ENCODE data around the gene ABCA2.
"Not testable (repeated sequence)": the region's sequence is repeated elsewhere in the genome, so short reads cannot be mapped to it uniquely, and the experiment has no call there.

ABCA2 gene

GRCh38 chr9:137008312-137008711, 19.7 kb downstream of the ABCA2 start:
- POLR2A ChIA-PET: no interaction called here
- no peak for TF ChIP-seq CTCF (IDR thresholded peaks at IDR 0.05; ENCODE audit: insufficient read depth, low read length, missing control alignments)
- no peak overlapping the region for H3K4me3 ChIP-seq (ENCODE audit: low read depth, low read length)
- CTCF ChIA-PET: interaction anchor here (1.6 kb wide), 1 partner anchor 17 kb away, joined by 4 read pairs; no protein-coding TSS in a partner anchor
- no peak for DNase-seq (ENCODE audit: low read depth, low spot score)

- DNase-seq (ENCODE audit: low read depth, low spot score): no peak
- ChIA-PET POLR2A (no interaction called here), CTCF (interaction anchor here (1.2 kb wide), 1 partner anchor 21 kb away, joined by 3 read pairs; the partner anchor contains the start of gene ABCA2)
- no peak overlapping the region for H3K4me3 ChIP-seq (ENCODE audit: low read depth, low read length)
- no peak for TF ChIP-seq CTCF (IDR thresholded peaks at IDR 0.05; ENCODE audit: insufficient read depth, low read length, missing control alignments)
Measured at GRCh38 chr9:137007816-137008270, 20.2 kb downstream of the ABCA2 start.

DNA sequence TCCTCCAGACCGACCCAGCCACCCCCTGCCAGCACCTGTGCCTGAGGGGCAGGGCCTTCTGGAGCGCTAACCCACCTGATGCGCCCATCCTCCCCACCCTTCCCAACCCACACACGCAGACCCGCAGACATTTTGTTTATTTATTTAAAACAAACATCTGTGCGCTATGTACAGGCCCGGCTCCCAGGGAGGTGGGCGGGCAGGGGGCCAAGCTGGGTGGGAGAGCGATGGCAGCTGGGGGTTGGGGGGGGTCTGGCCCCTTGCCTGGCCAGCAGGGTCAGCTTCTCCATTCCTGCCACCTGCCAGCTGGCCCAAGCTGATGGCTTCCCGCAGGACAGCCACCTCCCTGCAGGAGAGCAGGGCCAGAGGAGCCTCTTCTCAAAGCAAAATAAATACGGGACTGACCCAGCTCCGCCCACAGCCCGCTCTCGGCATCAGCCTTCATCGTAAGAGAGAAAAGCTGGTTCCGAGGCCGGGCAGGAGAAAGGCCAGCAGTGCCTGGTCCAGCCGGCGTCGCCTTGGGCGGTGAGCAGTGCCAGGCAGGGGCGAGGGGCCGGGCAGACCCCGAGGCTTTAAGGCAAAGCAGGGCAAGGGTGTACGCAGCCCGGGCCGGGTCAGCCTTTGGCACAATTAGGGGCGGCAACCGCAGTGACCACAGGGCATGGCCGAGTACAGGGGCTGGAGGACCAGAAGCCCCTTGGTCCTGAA, 20.8 kb downstream of the ABCA2 start:
- ChIA-PET POLR2A (no interaction called here), CTCF (interaction anchor here (1.2 to 1.4 kb wide), 2 partner anchors 8 to 21 kb away, joined by 3 to 4 read pairs; partner anchors contain the start of gene ABCA2)
- no peak for TF ChIP-seq CTCF (IDR thresholded peaks at IDR 0.05; ENCODE audit: insufficient read depth, low read length, missing control alignments)
- DNase-seq (ENCODE audit: low read depth, low spot score): no peak
- H3K4me3 ChIP-seq (ENCODE audit: low read depth, low read length): no peak overlapping the region

DNA sequence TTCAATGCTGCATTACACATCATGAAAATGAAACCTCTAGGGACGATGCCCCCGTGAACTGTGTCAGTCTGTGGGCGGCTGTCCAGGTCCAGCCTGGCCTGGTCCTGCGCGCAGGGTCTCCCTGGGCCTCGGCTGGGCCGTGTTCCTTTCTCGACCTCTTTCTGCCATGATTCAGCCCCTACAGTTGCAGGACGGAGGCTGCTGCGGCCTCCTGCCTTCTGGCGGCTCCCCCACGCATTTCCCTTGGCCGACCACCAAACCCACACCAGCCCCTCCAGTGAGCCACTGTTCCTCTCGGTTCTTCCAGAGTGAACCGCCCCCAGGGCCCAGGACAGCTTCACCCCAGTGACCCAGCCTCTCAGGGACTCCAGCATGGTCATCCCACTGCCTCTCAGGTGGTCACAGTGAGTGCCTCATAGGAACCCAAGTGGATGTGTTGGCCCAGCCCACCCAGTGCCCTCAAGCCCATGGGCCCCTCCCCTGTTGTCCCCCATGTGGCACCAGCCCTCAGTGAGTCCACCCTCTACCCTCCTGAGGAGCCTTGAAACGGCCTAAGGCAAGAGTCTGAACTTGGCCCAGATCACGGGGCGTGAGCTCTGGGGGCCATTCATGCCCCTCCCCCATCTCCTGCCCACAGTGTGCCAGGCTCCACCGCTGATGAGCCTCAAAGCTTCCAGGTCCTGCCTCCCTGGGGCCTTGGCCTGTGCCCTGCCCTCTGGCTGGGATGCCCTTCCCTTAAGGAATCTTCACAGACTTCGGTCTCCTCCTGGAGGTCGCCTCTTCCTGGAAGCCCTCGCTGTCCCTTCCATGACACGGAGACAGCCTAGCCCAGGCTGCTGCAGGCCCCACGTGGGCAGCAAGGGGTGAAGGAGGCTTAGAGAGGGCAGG, 21.7 kb downstream of the ABCA2 start:
- ChIA-PET CTCF (interaction anchor here (1.2 to 1.4 kb wide), 2 partner anchors 9 to 22 kb away, joined by 3 to 4 read pairs; partner anchors contain the start of gene ABCA2), POLR2A (no interaction called here)
- no peak overlapping the region for H3K4me3 ChIP-seq (ENCODE audit: low read depth, low read length)
- no peak for TF ChIP-seq CTCF (IDR thresholded peaks at IDR 0.05; ENCODE audit: insufficient read depth, low read length, missing control alignments)
- DNase-seq (ENCODE audit: low read depth, low spot score): no peak

DNA sequence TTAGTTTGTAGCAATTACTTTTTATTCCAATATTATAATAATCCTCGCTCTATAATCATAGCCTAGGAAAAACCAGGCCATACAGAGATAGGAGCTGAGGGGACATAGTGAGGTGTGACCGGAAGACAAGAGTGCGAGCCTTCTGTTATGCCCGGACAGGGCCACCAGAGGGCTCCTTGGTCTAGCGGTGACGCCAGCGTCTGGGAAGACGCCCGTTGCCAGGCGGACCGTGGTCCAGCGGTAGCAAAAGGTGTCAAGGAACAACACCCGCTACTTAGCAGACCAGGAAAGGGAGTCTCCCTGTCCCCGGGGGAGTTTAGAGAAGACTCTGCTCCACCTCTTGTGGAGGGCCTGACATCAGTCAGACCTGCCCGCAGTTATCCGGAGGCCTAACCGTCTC, 23.8 kb downstream of the ABCA2 start:
- peak; percentile 13 for TF ChIP-seq CTCF (IDR thresholded peaks at IDR 0.05; ENCODE audit: insufficient read depth, low read length, missing control alignments)
- H3K4me3 ChIP-seq (ENCODE audit: low read depth, low read length); POLR2A ChIA-PET; DNase-seq (ENCODE audit: low read depth, low spot score): not testable (repeated sequence)
- CTCF ChIA-PET: interaction anchor here (1.8 kb wide), 1 partner anchor 12 kb away, joined by 6 read pairs; the partner anchor contains the start of gene PAXX

- no peak for DNase-seq (ENCODE audit: low read depth, low spot score)
- CTCF ChIA-PET: interaction anchor here (0.8 to 1.7 kb wide), 5 partner anchors 14 to 55 kb away, joined by 3 to 15 read pairs (median 4); no protein-coding TSS in a partner anchor
- TF ChIP-seq CTCF (IDR thresholded peaks at IDR 0.05; ENCODE audit: insufficient read depth, low read length, missing control alignments): no peak
- POLR2A ChIA-PET: no interaction called here
- no peak overlapping the region for H3K4me3 ChIP-seq (ENCODE audit: low read depth, low read length)
Measured at GRCh38 chr9:137002646-137003041, 25.4 kb downstream of the ABCA2 start.
